SH-SY5Y (cell line): ENCODE results near the gene AIFM1.

Experiments
- GATA2 ChIP-seq: IDR thresholded peaks from 2 replicates; pipeline ENCODE4 v1.6.1; 2011; ENCODE audit warnings: mild to moderate bottlenecking, low read depth, low read length
- GATA3 ChIP-seq: IDR thresholded peaks from 2 replicates; pipeline ENCODE4 v1.6.1; 2011; ENCODE audit warnings: low read depth, mild to moderate bottlenecking, low read length, moderate library complexity

AIFM1 gene

GRCh38 chrX:130095249-130096030 is 70.2 kb downstream of the AIFM1 start:
- TF ChIP-seq GATA3 (no peak), GATA2 (no peak)

DNA sequence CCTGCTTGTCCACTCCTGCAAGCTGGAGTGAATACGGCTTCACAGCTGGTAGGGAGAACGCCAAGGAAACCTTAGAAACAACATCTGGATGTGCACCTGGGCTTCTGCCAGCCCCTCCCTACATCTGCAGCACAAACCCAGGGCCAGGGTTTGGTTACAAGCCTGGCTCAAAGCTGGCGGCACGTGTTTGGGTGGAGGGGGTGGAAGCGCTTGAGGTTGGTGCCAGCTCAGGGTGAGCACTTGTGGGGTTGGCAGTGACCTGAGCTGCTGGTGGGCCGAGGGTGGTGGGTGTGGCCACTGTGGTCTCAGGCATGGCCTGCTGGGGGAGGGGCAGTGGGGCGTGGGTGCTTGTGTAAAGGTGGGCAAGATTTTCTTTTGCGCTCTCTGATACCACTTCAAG is 70.9 kb downstream of the AIFM1 start:
- TF ChIP-seq GATA3 (no peak), GATA2 (no peak)

GRCh38 chrX:130093271-130093670 is 72.4 kb downstream of the AIFM1 start:
- no peak for TF ChIP-seq GATA3
- TF ChIP-seq GATA2 = no peak

DNA sequence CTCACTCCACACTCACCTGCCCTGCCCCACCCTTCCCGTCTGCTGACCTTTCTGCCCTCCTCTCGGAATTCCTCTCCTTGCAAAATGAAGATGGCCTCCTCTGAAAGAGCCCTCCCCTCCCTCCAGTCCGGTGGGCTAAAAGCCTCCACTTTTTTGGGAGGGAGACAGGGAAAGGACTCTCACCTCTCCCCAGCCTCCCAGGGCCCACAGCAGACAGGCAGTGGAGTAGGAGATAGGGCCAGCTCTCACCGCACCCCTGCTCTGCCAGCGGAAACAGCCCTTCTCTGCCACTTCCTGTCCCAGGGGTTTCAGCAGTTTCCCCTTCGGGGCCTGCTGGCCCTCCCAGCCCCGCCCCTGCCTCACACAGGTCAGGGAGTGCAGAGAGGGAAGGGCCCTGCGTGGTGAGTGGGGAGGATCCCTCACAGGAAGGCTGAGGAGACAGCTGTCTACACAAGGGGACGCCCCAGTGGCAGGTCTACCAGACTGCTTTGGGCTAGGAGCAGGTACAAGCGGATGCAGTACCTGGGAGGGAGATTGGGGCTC is 73.6 kb downstream of the AIFM1 start:
- no peak for TF ChIP-seq GATA2
- no peak for TF ChIP-seq GATA3

GRCh38 chrX:130090364-130090763 is 75.3 kb downstream of the AIFM1 start:
- no peak for TF ChIP-seq GATA2

DNA sequence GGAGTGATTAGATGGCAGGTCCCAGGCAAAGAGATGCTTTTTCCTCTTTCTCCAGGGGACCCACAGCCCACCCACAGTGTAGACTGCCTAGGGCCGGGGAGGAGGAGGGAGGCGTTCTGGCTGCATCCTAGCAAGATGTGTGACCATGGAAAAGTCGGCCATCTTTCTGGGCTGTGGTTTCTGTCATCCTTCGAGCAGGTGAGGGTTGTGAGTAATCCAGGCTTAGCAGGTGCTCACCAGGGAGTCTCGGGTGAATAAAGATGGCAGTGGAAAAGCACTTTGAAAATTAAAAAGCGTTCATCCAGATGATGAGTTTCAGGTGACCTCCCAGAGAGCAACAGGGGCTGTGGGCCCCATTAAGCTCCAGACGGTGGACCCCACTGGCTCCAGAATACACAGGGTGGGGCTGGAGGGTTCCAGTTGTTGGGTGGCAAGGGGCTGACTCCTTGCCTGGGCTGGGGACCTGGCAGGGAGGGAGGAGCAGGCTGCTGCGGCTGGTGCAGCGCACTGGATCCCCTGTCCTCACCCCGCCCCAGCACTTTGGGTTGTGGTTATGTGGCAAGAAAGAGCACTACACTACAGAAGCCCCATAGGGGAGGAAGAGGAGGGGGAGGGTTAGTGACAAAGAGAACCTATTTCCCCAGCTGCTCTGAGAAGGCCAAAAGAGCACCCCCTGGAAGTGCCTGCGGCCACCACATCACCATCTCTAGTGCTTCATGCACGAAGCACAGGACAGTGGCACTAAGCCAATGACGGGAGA is 79.0 kb downstream of the AIFM1 start:
- TF ChIP-seq GATA2 (no peak), GATA3 (no peak)

- TF ChIP-seq GATA3 (no peak), GATA2 (no peak)
Measured at GRCh38 chrX:130085551-130086446, 79.8 kb downstream of the AIFM1 start.

- TF ChIP-seq GATA2 (no peak), GATA3 (no peak)
Measured at GRCh38 chrX:130084631-130085237, 80.9 kb downstream of the AIFM1 start.

- TF ChIP-seq GATA2 (no peak), GATA3 (no peak)
Measured at GRCh38 chrX:130083656-130084382, 81.8 kb downstream of the AIFM1 start.

DNA sequence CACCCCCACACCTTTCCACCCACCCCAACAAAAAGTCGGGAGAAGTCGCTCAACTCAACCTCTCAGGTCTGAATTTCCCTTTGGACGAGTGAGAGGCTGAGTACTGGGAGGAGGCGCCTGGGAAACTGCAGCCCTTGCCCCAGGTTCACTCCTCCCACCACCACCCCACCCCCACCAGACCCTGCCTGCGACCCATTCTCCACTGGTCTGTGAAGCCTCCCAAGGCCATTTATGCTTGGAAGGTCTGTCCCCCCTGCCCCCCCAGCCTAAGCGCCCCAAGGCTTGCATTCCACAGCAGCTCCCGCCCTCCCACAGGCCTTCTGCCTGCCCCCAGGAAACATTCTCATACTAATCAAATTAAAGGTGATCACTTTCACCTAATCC is 82.5 kb downstream of the AIFM1 start:
- TF ChIP-seq GATA2 = no peak
- no peak for TF ChIP-seq GATA3

GRCh38 chrX:130082244-130083106 is 83.2 kb downstream of the AIFM1 start:
- no peak for TF ChIP-seq GATA3
- no peak for TF ChIP-seq GATA2

DNA sequence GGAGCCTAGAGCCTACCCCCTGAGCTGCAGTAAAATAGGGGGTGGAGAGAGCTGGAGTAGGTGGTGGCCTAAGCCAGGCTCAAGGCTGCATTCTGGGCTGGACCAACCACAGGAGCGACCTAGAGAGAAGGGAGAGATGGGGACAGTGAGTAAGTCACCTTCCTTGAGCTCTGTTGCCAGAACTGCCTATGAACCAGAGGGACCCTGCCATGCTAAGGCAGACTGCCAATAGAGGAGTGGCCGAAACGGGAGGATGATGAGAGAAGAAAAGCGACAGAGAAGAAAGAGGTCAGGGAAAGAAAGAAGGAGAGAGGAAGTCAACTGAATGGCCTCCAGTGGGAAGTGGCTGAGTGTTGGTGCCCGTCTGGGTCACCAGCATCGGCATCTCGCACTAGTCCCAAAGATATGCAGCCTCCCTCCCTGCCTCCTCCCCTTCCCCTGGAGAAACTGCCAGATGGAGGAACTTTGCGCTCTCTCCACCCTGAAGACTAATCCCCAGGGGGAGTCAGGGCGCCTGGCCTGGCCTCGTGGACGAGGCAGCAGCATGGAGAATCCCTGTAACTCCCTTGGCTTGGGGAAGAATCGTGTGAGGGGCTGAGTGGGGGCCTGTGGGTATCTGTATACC is 84.1 kb downstream of the AIFM1 start:
- no peak for TF ChIP-seq GATA3
- TF ChIP-seq GATA2 = no peak
